GM19193 (cell line): ENCODE results near the gene B3GALT6.

Source experiments
- POLR2A ChIP-seq: IDR thresholded peaks from 4 replicates; pipeline ENCODE4 v1.6.1; 2011; ENCODE audit not compliant: insufficient read depth, insufficient read length; ENCODE audit errors: extremely low read depth

Gene B3GALT6

GRCh38 chr1:1240822-1241587 lies 9.0 kb downstream of the B3GALT6 start:
- TF ChIP-seq POLR2A, result no peak

- TF ChIP-seq POLR2A, result no peak
Measured at GRCh38 chr1:1241588-1242219, 9.7 kb downstream of the B3GALT6 start.

GRCh38 chr1:1242461-1243265 lies 10.6 kb downstream of the B3GALT6 start:
- no peak for TF ChIP-seq POLR2A

GRCh38 chr1:1243266-1243660 lies 11.2 kb downstream of the B3GALT6 start:
- no peak for TF ChIP-seq POLR2A

GRCh38 chr1:1243807-1244191 lies 11.8 kb downstream of the B3GALT6 start:
- no peak for TF ChIP-seq POLR2A

GRCh38 chr1:1244192-1244811 lies 12.3 kb downstream of the B3GALT6 start:
- TF ChIP-seq POLR2A, result no peak

- TF ChIP-seq POLR2A, result no peak
Measured at GRCh38 chr1:1245178-1245816, 13.3 kb downstream of the B3GALT6 start.

GRCh38 chr1:1245817-1246576 lies 14.0 kb downstream of the B3GALT6 start:
- no peak for TF ChIP-seq POLR2A

- no peak for TF ChIP-seq POLR2A
Measured at GRCh38 chr1:1246577-1247340, 14.7 kb downstream of the B3GALT6 start, which contains the start of gene C1QTNF12. Gene C1QTNF12, minus strand, starts transcription at chr1:1246722. Its CDS starts 32 bp downstream, at chr1:1246690.

- no peak for TF ChIP-seq POLR2A
Measured at GRCh38 chr1:1247341-1247913, 15.4 kb downstream of the B3GALT6 start.

GRCh38 chr1:1250786-1251284 lies 18.8 kb downstream of the B3GALT6 start:
- TF ChIP-seq POLR2A, result no peak

- no peak for TF ChIP-seq POLR2A
Measured at GRCh38 chr1:1253314-1253713, 21.3 kb downstream of the B3GALT6 start.

- no peak for TF ChIP-seq POLR2A
Measured at GRCh38 chr1:1253972-1254666, 22.1 kb downstream of the B3GALT6 start.

- TF ChIP-seq POLR2A, result no peak
Measured at GRCh38 chr1:1254667-1254998, 22.6 kb downstream of the B3GALT6 start.
